Common myeloid progenitor, CD34-positive (primary cell): Measurements from ENCODE around the gene C19orf44.

ENCODE experiments used
- CTCF ChIA-PET: fragments of 350-600 bp; sonication (Branson Sonifier 250); formaldehyde crosslinking; loops from one replicate; lab custom pipeline; 2021; ENCODE audit warnings: antibody characterized with exemption; lab: Charles Lee
- POLR2A ChIA-PET: fragments of 350-600 bp; sonication (Branson Sonifier 250); formaldehyde crosslinking; loops from one replicate; lab custom pipeline; 2021; ENCODE audit warnings: antibody characterized with exemption; lab: Charles Lee
- DNase-seq, 3 donors: peaks; one replicate each; pipeline versions ENCODE4 v3.0.0 to v3.0.0-alpha.2; 2013
- H3K27ac ChIP-seq, 2 experiments: 1 replicate in 1 of 2; 2 replicates in 1 of 2; pipeline ENCODE4 v1.7.0; 2013; ENCODE audit warnings: inconsistent platforms in 2 of 2, low read length in 2 of 2, mild to moderate bottlenecking in 2 of 2, low read depth in 1 of 2, moderate library complexity in 1 of 2; ENCODE audit not compliant: severe bottlenecking in 2 of 2, insufficient read depth in 1 of 2, poor library complexity in 1 of 2
- H3K27me3 ChIP-seq, 5 experiments: replicated peaks in 2 of 5; 1 replicate in 3 of 5; 2 replicates in 2 of 5; pipeline versions ENCODE4 v1.6.1 to v1.7.0; 2013; ENCODE audit warnings: low read length in 4 of 5, mild to moderate bottlenecking in 2 of 5, moderate library complexity in 2 of 5, inconsistent platforms in 1 of 5; ENCODE audit not compliant: insufficient read depth in 5 of 5, control insufficient read depth in 4 of 5
- H3K36me3 ChIP-seq, 4 experiments: 1 replicate in 2 of 4; 2 replicates in 2 of 4; pipeline versions ENCODE4 v1.6.1 to v1.7.0; 2013; ENCODE audit warnings: low read length in 3 of 4, control low read depth in 1 of 4, mild to moderate bottlenecking in 1 of 4; ENCODE audit not compliant: control insufficient read depth in 4 of 4, insufficient read depth in 4 of 4
- H3K4me1 ChIP-seq, 4 experiments: 1 replicate in 3 of 4; 2 replicates in 1 of 4; pipeline versions ENCODE4 v1.6.1 to v1.7.1; 2013; ENCODE audit warnings: low read length in 3 of 4, mild to moderate bottlenecking in 3 of 4, control low read depth in 1 of 4, inconsistent platforms in 1 of 4, moderate library complexity in 1 of 4; ENCODE audit not compliant: control insufficient read depth in 4 of 4, insufficient read depth in 4 of 4; ENCODE audit errors: control extremely low read depth in 1 of 4
- H3K4me3 ChIP-seq, 7 experiments: 1 replicate in 4 of 7; 2 replicates in 3 of 7; pipeline versions ENCODE4 v1.5.1 to v1.7.0; 2013; ENCODE audit warnings: mild to moderate bottlenecking in 7 of 7, low read length in 6 of 7, moderate library complexity in 6 of 7, inconsistent platforms in 2 of 7, low read depth in 2 of 7, control low read depth in 1 of 7; ENCODE audit not compliant: insufficient read depth in 4 of 7, control insufficient read depth in 1 of 7; ENCODE audit errors: extremely low read depth in 1 of 7
- H3K9me3 ChIP-seq, 5 experiments: 1 replicate in 4 of 5; 2 replicates in 1 of 5; pipeline versions ENCODE4 v1.6.1 to v1.7.1; 2013; ENCODE audit warnings: low read length in 4 of 5, mild to moderate bottlenecking in 2 of 5, inconsistent platforms in 1 of 5, low read depth in 1 of 5, moderate library complexity in 1 of 5; ENCODE audit not compliant: control insufficient read depth in 4 of 5, insufficient read depth in 2 of 5; ENCODE audit errors: control extremely low read depth in 1 of 5
- WGBS: methylation state at CpG from one replicate; pipeline ENCODE4 v1.1.5; 2013; ENCODE audit not compliant: insufficient coverage; 5-methylcytosine and 5-hydroxymethylcytosine counted together

Gene C19orf44

DNA sequence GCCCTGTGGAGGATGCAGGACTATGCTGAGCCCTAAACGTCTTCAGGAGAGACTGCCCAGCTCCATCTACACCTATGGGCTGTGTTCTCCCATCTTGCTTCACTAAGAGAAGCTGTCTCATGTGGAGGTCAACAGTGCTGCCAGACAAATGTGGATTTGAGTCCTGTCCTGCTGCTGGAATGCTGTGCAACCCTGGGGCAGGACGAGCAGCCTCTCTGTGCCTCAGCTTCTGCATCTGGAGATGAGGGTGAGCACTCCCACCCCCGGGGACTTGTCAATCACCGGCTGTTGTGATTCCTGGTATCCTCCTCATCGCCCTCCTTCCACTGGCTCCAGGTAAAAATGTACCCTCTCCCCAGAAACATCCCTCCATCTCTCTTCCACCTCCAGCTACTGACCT lies 40.7 kb upstream of the C19orf44 start:
- Histone ChIP-seq H3K27me3 (no peaks in the 10 kb centered on the region), H3K27ac (no peak overlapping the region), H3K9me3 (no peaks in the 10 kb centered on the region), H3K4me1 (peaks cover 3 to 50% (median 40%) of the 10 kb centered on the region in 4 experiments), H3K36me3 (peaks cover 0 to 4% (median 0%) of the 10 kb centered on the region in 4 experiments), H3K4me3 (no peak overlapping the region)
- no peak for DNase-seq
- CTCF ChIA-PET = no interaction called here
- WGBS = 92% methylated on average over 4 of the region's 5 CpGs
- POLR2A ChIA-PET = interaction anchor here (0.6 kb wide), 1 partner anchor 788 kb away, joined by 5 read pairs; no protein-coding TSS in a partner anchor

DNA sequence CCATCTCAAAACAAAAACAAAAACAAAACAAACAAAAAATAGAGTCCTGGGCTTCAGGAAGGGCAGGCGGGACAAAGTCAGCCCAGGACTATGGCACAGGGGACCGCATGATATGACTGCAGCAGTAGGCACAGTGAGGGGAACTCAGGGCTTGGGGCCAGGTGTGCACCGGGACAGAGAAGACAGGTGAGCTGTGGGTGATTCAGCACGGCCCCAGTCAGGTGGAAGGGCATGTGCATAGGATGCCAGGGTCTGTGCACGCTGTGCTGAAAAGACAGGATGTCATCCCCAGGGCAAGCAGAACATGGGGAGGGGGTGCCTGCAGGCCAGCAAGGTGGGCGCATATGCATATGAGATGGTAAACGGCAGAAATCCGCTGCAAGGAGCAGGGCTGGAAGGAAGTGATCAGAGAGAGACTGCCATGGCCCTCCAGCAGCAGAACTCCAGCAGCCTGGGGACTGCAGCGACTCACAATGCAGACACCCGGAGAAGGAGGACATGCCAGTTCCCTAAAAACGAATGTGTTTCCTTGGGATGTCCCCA lies 39.5 kb upstream of the C19orf44 start:
- Histone ChIP-seq H3K4me3 (peak overlapping the region in 4 of 7 experiments; percentile 3 to 46 (median 44)), H3K36me3 (peaks cover 0 to 6% (median 0%) of the 10 kb centered on the region in 4 experiments), H3K27me3 (no peaks in the 10 kb centered on the region), H3K4me1 (peaks cover 0 to 47% (median 38%) of the 10 kb centered on the region in 4 experiments), H3K9me3 (no peaks in the 10 kb centered on the region), H3K27ac (no peak overlapping the region)
- ChIA-PET POLR2A (no interaction called here), CTCF (no interaction called here)
- DNase-seq = no peak
- 42% methylated on average over 11 of the region's 11 CpGs for WGBS

DNA sequence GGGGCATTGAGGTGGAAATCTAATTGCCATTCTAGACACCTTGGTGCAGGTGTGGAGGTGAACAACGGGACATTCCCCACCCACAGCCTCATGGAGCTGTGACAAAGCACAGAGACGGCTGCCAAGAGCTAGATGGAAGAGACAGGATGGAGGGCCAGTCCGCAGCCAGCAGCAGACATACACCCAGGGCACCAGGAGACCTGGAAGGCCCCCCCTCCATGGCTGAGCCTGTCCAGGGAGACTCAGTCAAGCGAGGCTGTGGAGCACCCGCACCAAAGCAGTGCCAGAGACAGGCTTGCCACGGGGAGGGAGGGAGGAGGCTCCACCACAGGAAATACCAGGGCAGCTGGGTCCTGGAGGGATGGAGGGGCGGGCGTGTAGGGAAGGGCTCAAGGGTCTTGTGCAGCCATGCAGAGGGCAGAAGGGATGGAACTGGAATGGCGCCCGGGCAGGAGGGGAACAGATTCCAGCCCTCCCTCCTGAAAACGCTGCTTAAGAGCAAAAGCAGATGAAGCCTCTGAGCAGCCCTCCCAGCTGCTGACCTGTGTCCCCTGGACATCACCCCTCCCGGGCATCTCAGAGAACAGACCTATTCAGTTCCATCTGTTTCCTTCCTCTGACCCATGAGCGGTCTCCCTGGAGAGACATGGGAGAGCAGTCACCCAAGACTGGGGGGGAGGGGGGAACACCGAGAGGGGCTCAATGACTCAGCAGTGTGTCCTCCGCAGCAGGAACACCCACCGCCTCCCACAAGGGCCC lies 38.8 kb upstream of the C19orf44 start:
- POLR2A ChIA-PET = interaction anchor here (0.6 kb wide), 1 partner anchor 10 kb away, joined by 4 read pairs; no protein-coding TSS in a partner anchor
- Histone ChIP-seq H3K4me3 (peak overlapping the region in 5 of 7 experiments; percentile 19 to 46 (median 43)), H3K27ac (no peak overlapping the region), H3K27me3 (no peaks in the 10 kb centered on the region), H3K9me3 (no peaks in the 10 kb centered on the region), H3K4me1 (peaks cover 0 to 46% (median 37%) of the 10 kb centered on the region in 4 experiments), H3K36me3 (peaks cover 0 to 10% (median 0%) of the 10 kb centered on the region in 4 experiments)
- peak in 2 of 3 donors; percentile 62 to 65 for DNase-seq
- CTCF ChIA-PET = no interaction called here
- 2% methylated on average over 11 of the region's 16 CpGs for WGBS

DNA sequence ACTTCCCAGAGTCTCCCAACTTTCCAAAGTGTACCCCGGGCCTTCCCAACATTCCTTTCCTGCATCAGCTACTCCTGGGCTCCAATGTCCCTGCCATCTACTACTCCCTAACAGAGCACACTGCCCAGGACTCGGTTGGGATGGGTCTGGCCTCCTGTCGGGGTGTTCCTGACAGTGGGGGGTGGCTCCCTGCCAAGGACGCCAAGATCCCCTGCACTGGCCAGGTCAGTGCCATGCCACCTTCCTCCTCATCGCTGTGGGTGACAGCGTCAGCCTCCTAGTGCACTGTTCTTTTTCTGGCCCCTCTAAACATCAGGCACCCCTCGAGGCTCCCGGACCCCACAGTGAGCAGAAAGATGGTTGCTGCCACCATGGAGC lies 38.3 kb upstream of the C19orf44 start:
- 40% methylated on average over 7 of the region's 8 CpGs for WGBS
- H3K9me3 ChIP-seq = no peaks in the 10 kb centered on the region
- no peak for DNase-seq
- H3K4me3 ChIP-seq = peak overlapping the region in 5 of 7 experiments; percentile 19 to 46 (median 43)
- no peak overlapping the region for H3K27ac ChIP-seq
- H3K27me3 ChIP-seq = no peaks in the 10 kb centered on the region
- peaks cover 0 to 13% (median 0%) of the 10 kb centered on the region in 4 experiments for H3K36me3 ChIP-seq
- H3K4me1 ChIP-seq = peaks cover 0 to 47% (median 40%) of the 10 kb centered on the region in 4 experiments
- ChIA-PET CTCF (no interaction called here), POLR2A (no interaction called here)

DNA sequence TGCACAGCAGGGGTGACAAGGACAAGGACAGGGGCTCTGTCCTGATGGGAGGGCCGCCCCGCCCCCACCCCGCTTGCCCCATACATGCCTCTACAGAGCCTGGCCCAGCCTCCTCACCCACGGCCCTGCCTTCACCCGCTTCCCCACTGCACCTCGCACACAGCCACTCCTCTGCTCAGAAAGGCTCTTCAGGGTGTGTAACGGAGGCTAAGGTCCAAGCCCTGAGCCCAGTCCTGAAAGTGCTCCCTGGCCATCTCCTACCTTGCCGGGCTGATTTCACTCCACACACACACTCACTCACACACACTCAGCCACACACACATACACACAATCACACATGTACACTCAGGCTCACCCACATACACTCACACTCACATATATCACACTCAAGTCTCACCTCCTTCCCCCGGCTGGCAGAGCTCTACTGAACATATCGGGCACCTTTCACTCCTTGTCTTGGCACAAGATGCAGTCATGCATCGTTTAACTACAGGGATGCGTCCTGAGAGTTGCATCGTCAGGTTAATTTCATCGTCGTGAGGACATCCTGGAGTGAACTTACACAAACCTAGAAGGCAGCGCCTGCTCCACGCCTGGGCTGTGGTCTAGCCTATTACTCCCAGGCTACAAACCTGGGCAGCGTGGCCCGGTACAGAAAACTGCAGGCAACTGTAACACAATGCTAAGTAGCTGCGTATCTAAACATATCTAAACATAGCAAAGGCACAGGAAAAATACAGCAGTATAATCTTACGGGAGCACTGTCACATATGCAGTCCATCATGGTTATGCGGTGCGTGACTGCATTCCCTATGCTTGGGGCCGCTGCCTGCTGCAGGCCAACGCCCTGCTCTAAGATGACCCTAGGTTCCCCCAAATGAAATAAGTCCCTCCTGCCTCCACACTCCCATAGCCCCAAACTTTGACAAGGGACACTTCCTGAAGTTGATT lies 37.5 kb upstream of the C19orf44 start:
- WGBS = 88% methylated on average over 22 of the region's 25 CpGs
- Histone ChIP-seq H3K4me3 (no peak overlapping the region), H3K4me1 (peaks cover 0 to 54% (median 43%) of the 10 kb centered on the region in 4 experiments), H3K9me3 (no peaks in the 10 kb centered on the region), H3K36me3 (peaks cover 0 to 16% (median 0%) of the 10 kb centered on the region in 4 experiments), H3K27me3 (no peaks in the 10 kb centered on the region), H3K27ac (no peak overlapping the region)
- ChIA-PET CTCF (no interaction called here), POLR2A (no interaction called here)
- no peak for DNase-seq

DNA sequence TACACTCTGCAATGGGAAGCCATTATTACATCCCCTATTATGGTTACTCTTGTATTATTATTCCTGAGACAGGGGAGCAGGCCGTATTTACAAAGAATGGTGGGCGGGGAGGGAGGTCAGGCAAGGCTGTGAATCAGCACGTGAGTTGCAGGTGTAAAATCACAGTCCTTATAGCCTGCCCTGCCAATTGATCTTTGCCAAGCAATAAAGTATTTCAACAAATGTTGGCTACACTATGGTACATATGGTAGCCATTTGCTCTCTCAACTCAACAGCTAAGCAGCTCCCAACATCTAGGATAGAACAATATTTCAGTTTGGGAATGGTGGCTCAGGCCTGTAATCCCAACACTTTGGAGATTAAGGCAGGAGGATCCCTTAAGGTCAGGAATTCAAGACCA lies 36.5 kb upstream of the C19orf44 start:
- WGBS = 100% methylated on average over 2 of the region's 3 CpGs
- DNase-seq = no peak
- Histone ChIP-seq H3K27me3 (no peaks in the 10 kb centered on the region), H3K4me3 (no peak overlapping the region), H3K9me3 (no peaks in the 10 kb centered on the region), H3K4me1 (peaks cover 0 to 50% (median 38%) of the 10 kb centered on the region in 4 experiments), H3K36me3 (peaks cover 0 to 20% (median 0%) of the 10 kb centered on the region in 4 experiments), H3K27ac (no peak overlapping the region)
- CTCF ChIA-PET = no interaction called here
- POLR2A ChIA-PET = no interaction called here
